Measurements from ENCODE around the gene DIDO1. TPM values are rescaled to one million over a fixed set of nuclear protein-coding genes. Genes with fewer than 3 reads are reported as not detected.

DIDO1 gene
- total and polyA plus RNA-seq, 12 donors: 19.0 to 51.3 (median 37.3) TPM

DNA sequence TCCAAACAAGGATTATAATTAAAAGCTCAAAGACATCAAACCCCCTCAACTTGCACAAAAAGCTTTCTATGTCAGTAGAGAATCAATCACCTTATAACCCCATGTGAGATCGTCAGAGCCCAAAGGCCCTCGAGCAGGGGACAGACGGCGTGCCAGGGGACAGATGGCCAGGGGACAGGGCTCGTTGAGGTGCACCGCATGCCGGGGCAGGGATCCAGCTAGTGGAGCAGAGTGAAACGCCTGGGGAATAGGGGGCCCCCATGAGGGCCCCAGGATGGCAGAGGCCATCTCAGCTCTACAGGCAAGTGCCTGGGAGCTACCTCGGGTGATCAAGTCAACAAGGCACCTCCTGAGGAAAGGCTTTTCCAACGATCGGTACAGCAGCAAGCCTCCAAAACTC lies 28.6 kb downstream of the DIDO1 start:
- H3K27me3 ChIP-seq: no peaks in the 10 kb centered on the region
- intact Hi-C loops (cut with DNase I): loop anchor here in 1 of 2 donors (10.0 kb wide), 1 partner anchor 107 kb away; the partner anchor contains the start of gene BHLHE23
- no peak for DNase-seq
- peaks cover 0 to 18% of the 10 kb centered on the region in 2 donors for H3K4me1 ChIP-seq (replicated peaks in 1 of 2)
- H3K9me3 ChIP-seq (replicated peaks in 1 of 3): no peaks in the 10 kb centered on the region
- H3K4me3 ChIP-seq: no peak overlapping the region
- TF ChIP-seq POLR2A (IDR thresholded peaks at IDR 0.05): no peak
- TF ChIP-seq, protein P1, sequence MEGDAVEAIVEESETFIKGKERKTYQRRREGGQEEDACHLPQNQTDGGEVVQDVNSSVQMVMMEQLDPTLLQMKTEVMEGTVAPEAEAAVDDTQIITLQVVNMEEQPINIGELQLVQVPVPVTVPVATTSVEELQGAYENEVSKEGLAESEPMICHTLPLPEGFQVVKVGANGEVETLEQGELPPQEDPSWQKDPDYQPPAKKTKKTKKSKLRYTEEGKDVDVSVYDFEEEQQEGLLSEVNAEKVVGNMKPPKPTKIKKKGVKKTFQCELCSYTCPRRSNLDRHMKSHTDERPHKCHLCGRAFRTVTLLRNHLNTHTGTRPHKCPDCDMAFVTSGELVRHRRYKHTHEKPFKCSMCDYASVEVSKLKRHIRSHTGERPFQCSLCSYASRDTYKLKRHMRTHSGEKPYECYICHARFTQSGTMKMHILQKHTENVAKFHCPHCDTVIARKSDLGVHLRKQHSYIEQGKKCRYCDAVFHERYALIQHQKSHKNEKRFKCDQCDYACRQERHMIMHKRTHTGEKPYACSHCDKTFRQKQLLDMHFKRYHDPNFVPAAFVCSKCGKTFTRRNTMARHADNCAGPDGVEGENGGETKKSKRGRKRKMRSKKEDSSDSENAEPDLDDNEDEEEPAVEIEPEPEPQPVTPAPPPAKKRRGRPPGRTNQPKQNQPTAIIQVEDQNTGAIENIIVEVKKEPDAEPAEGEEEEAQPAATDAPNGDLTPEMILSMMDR (IDR thresholded peaks at IDR 0.05): no peak
- no peak overlapping the region for H3K27ac ChIP-seq
- peaks cover 0 to 58% of the 10 kb centered on the region in 2 donors for H3K36me3 ChIP-seq (replicated peaks in 1 of 2)
- 76 to 95% (median 80%) methylated on average over 6 to 11 of the region's 11 CpGs for WGBS, 4 donors

DNA sequence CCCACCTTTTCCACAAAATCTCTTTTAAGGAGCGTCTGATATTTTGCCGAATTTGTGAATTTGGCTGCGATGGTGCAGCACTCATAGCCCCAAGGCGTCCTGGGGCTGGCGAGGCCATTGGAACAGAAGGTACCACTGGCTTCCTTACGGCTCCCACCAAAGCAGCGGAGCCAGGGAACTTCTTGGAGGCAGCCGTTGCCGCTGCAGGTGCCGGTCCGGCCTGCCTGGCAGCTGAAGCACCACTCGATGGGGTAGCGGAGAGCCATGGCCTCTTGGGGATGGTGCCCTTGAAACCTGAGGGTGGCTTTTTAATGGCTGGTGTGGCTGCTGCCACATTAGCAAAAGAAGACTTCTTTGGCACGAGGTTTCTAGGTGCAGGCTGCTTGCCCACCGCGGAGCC lies 29.8 kb downstream of the DIDO1 start:
- Histone ChIP-seq H3K9me3 (replicated peaks in 1 of 3) (no peaks in the 10 kb centered on the region), H3K27ac (no peak overlapping the region), H3K27me3 (no peaks in the 10 kb centered on the region), H3K36me3 (replicated peaks in 1 of 2) (peaks cover 0 to 60% of the 10 kb centered on the region in 2 donors), H3K4me3 (no peak overlapping the region), H3K4me1 (replicated peaks in 1 of 2) (peaks cover 0 to 18% of the 10 kb centered on the region in 2 donors)
- 94 to 97% (median 95%) methylated on average over 12 to 16 of the region's 16 CpGs for WGBS, 4 donors
- no peak for DNase-seq
- no peak for TF ChIP-seq POLR2A (IDR thresholded peaks at IDR 0.05)
- TF ChIP-seq, protein P1 (IDR thresholded peaks at IDR 0.05): no peak
- intact Hi-C loops (cut with DNase I): loop anchor here in 1 of 2 donors (10.0 kb wide), 1 partner anchor 108 kb away; the partner anchor contains the start of gene BHLHE23

DNA sequence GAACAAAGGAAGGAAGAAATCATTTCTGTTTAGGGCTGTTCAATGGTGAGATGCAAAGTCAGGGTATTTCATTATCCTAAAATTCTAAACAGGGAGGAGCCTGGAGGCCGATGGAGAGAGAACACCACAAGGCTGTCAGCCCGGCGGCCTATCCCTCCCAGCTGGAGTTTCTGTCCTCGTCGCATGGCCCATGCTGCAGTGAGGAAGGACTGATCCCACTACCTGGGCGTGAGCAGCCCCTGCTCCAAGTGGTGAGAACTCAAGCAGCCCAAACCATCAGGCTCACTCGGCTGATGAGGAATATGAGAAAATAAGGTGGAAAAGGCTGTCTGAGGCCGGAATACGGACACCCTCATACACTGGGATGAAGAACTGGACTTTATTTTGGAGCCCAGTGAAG lies 30.8 kb downstream of the DIDO1 start:
- TF ChIP-seq, protein P1 (IDR thresholded peaks at IDR 0.05): no peak
- TF ChIP-seq POLR2A (IDR thresholded peaks at IDR 0.05): no peak
- H3K27me3 ChIP-seq: no peaks in the 10 kb centered on the region
- 89 to 91% (median 90%) methylated on average over 9 of the region's 9 CpGs for WGBS, 4 donors
- peaks cover 0 to 14% of the 10 kb centered on the region in 2 donors for H3K4me1 ChIP-seq (replicated peaks in 1 of 2)
- H3K4me3 ChIP-seq: no peak overlapping the region
- no peaks in the 10 kb centered on the region for H3K9me3 ChIP-seq (replicated peaks in 1 of 3)
- DNase-seq: no peak
- intact Hi-C loops (cut with DNase I): loop anchor here in 1 of 2 donors (10.0 kb wide), 1 partner anchor 109 kb away; the partner anchor contains the start of gene BHLHE23
- H3K27ac ChIP-seq: no peak overlapping the region
- peaks cover 0 to 63% of the 10 kb centered on the region in 2 donors for H3K36me3 ChIP-seq (replicated peaks in 1 of 2)

DNA sequence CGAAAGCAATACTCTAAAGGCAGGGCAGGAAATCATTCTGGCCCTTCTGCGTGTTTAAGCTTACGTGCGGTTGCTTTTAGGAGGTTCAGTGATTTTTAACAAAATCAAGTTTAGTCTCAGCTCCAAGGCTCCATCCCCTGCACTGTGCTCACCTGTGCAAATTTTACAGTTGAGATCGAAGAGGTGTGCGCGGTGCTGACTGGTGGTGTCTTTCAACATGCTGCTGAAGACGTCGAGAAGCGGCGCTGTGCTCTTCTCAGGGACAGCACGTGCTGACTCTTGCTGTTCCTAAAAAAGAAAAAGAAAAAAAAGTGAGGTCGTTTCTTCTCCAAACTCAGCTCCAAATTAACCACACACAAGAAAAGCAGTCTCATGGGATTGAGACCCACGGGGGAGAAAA lies 32.0 kb downstream of the DIDO1 start:
- H3K27ac ChIP-seq: no peak overlapping the region
- no peak for TF ChIP-seq POLR2A (IDR thresholded peaks at IDR 0.05)
- TF ChIP-seq, protein P1 (IDR thresholded peaks at IDR 0.05): no peak
- intact Hi-C loops (cut with DNase I): loop anchor here in 1 of 2 donors (10.0 kb wide), 1 partner anchor 111 kb away; the partner anchor contains the start of gene BHLHE23
- WGBS, 4 donors: 89 to 94% (median 91%) methylated on average over 14 of the region's 14 CpGs
- H3K4me1 ChIP-seq (replicated peaks in 1 of 2): peaks cover 0 to 1% of the 10 kb centered on the region in 2 donors
- no peak for DNase-seq
- no peak overlapping the region for H3K4me3 ChIP-seq
- H3K9me3 ChIP-seq (replicated peaks in 1 of 3): no peaks in the 10 kb centered on the region
- peaks cover 0 to 76% of the 10 kb centered on the region in 2 donors for H3K36me3 ChIP-seq (replicated peaks in 1 of 2)
- H3K27me3 ChIP-seq: no peaks in the 10 kb centered on the region
